ENCODE measurements around the gene CHD6.

The CHD6 gene

GRCh38 chr20:41499961-41500725, 118.0 kb downstream of the CHD6 start:
- DNase-seq, result no peak

- DNase-seq, result no peak
Observed at GRCh38 chr20:41499064-41499463, 119.1 kb downstream of the CHD6 start.

DNA sequence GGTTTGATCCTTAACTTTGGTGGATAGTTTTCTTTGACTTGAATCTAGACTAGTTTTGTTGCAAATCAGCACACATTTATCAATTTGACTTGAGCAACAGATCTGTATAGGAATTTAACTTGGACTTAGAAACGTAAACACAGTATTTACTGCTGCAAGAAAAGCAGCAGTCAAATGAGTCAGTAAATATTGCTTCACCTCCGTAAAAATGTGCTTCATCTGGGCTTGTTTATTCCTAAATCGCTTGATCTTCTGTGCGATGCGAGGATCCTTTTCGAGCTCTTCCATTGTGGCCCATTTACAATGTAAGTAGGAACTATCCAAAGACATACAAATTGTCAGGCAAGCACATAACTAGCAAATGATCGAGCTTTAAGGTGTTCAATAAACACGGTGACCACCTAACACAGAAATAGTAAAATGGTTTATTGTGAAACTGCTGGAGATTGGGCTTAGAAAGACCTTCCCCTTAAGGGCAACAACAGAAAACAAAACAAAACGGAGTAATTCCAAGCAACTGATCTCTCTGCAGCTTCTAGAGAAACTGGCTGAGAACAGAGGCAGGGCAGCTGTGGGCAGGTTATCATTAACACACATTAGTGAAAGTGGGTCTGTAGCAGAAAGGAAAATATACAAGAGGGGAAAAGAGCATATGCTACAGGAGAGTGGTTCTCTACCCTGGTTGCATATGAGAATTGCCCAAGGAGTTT, 120.8 kb downstream of the CHD6 start:
- no peak for DNase-seq

- no peak for DNase-seq
Observed at GRCh38 chr20:41494451-41494850, 123.7 kb downstream of the CHD6 start.

- DNase-seq, result no peak
Observed at GRCh38 chr20:41483553-41483930, 134.6 kb downstream of the CHD6 start.

- DNase-seq, result no peak
Observed at GRCh38 chr20:41482647-41483552, 135.3 kb downstream of the CHD6 start.

- peak; percentile 76 to 83 for DNase-seq
Observed at GRCh38 chr20:41480054-41480770, 138.0 kb downstream of the CHD6 start.

DNA sequence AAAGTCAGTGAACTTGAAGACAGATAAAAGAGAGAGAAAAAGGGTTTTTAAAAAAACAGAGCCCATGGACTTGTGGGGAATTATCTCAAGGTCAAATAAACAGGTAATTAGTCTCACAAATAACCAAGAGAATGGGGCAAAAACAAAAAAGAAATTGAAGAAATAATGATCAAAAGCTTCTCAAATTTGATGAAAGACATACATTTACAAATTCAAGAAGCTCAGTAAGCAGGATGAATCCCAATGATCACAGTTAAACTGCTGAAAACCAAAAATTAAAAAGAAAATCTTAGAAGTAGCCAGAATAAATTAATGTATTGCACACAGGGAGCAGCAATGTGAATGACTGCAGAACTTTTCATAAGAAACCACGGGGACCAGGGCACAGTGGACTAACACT, 139.1 kb downstream of the CHD6 start:
- no peak for DNase-seq

DNA sequence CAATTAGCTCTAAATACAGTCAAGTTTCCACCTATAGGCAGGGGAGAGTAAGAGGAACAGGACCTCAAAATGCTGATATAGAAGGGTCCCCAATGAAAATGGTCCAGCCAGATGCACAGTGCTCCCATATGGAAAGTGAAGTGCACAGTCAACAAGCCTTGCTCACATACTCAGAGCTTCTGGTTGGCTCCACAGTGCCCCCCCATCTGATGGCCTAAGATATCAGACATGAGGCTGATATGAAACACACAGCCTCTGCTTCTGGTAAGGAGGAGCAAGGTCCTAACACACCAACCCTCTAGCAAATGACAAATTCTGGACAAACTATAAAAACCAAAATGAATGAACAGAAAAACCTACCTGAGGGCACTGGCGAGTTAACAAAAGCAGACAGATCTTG, 140.2 kb downstream of the CHD6 start:
- DNase-seq, result no peak

GRCh38 chr20:41476446-41476845, 141.7 kb downstream of the CHD6 start:
- no peak for DNase-seq

DNA sequence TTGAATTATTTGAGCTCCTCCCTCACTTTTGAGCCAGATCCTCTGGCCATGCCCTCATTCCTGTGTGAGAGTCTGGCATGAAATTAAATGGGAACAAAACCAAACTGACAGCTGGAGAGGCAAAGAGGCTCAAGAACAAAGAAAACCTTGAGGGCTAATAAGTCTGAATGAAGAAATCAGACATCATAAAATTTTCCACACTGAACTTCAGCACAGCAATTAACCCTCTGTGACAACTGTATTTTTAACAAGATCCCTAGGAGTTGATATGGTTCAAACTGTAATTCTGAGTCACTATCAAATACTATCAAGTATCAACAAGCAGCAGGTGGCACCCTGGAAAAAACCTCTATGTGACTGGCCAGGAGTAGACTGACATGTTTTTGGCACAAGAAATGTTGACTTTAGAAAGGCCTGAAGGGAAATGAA, 142.2 kb downstream of the CHD6 start:
- DNase-seq, result no peak

- no peak for DNase-seq
Observed at GRCh38 chr20:41475503-41475902, 142.7 kb downstream of the CHD6 start.

- DNase-seq, result no peak
Observed at GRCh38 chr20:41470362-41471095, 147.6 kb downstream of the CHD6 start.

- DNase-seq, result no peak
Observed at GRCh38 chr20:41469868-41470267, 148.3 kb downstream of the CHD6 start.

- no peak for DNase-seq
Observed at GRCh38 chr20:41468994-41469600, 149.1 kb downstream of the CHD6 start.

DNA sequence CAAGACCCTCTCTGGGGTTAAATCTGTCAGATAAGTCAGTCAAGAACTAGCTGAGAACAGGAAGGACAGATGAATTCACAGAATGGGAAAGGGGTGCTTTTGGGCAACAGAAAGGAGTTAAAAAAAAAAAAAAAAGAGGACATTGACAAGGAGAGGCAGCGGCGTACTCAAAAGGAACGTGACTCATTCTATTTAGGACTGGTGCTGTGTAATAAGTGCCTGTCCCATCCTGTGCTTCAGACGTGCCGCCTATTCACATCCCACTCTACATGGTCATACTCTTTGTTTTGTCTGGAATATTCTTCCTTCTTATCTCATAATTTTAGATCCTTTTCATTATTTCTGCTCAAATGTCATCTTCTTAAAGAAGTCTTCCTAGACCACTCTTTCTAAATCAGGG, 150.5 kb downstream of the CHD6 start:
- DNase-seq, result no peak

- DNase-seq, result no peak
Observed at GRCh38 chr20:41467220-41467619, 151.0 kb downstream of the CHD6 start.

DNA sequence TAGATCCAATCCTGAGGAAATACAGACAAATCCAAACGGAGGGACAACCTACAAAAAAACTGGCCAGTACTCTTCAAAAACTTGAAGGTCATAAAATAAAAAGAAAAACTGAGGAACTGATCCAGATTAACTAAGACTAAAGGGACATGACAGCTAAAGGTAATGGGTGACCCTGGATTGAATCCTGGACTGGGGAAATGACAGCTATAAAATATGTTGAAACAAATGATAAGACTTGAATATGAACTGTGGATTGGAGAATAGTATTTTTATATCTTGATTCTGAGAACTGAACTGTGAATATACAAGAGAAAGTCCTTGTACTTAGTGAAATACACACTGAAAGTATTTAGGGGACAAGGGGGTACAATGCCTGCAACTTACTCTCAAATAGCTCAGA, 154.6 kb downstream of the CHD6 start:
- no peak for DNase-seq

- no peak for DNase-seq
Observed at GRCh38 chr20:41462372-41463161, 155.6 kb downstream of the CHD6 start.

- DNase-seq, result no peak
Observed at GRCh38 chr20:41458761-41459160, 159.4 kb downstream of the CHD6 start.

Measured in Kasumi-1 (cell line).